ENCODE results near the gene FOXJ1.

FOXJ1 gene

DNA sequence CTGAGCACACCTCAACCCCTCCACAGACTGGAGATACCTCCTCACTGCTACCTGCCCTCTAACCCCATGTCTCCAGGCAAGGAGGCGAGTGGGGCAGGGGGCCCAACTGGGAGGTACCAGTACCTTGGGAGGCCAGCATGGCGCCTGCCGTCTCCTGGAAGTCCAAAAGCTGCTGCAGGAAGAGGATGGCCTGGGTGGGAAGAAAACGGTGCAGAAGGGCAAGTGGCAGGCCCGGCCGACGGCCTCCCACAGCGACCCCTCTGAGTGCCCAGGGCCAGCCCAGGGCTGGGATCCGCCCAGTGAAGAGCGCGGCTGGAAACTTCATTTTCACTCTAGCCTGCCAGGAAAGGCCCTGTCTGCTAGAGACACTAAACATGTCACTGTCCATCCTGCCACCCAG is 53.5 kb downstream of the FOXJ1 start:
- TF ChIP-seq TAF1 (IDR thresholded peaks at IDR 0.05; ENCODE audit: borderline replicate concordance, low read depth, low read length), result no peak
- no peak for TF ChIP-seq POLR2A (IDR thresholded peaks at IDR 0.05; ENCODE audit: low read depth, low read length)
- TF ChIP-seq POLR2AphosphoS5 (IDR thresholded peaks at IDR 0.05; ENCODE audit: low read depth, low read length), result no peak
- FAIRE-seq (no peak), DNase-seq (ENCODE audit: insufficient read length) (no peak)

GRCh38 chr17:76086384-76086783 is 54.7 kb downstream of the FOXJ1 start:
- no peak for DNase-seq (ENCODE audit: insufficient read length)
- TF ChIP-seq TAF1 (IDR thresholded peaks at IDR 0.05; ENCODE audit: borderline replicate concordance, low read depth, low read length), result no peak
- TF ChIP-seq POLR2A (IDR thresholded peaks at IDR 0.05; ENCODE audit: low read depth, low read length), result no peak
- TF ChIP-seq POLR2AphosphoS5 (IDR thresholded peaks at IDR 0.05; ENCODE audit: low read depth, low read length), result no peak
- FAIRE-seq, result no peak

Data from GM12892 (cell line).